LNCaP clone FGC (cell line): Measurements from ENCODE around the gene DDX50.

ENCODE experiments used
- DNase-seq: peaks from one replicate; pipeline ENCODE4 v3.0.0-alpha.2; 2011; ENCODE audit warnings: low read depth
- H3K4me3 ChIP-seq: 2 replicates; pipeline ENCODE4 v1.5.1; 2011; ENCODE audit warnings: mild to moderate bottlenecking, low read depth, low read length, control low read depth
- TF ChIP-seq, protein P1 (sequence below): IDR thresholded peaks from 2 replicates; pipeline ENCODE4 v1.5.1; 2012; ENCODE audit warnings: mild to moderate bottlenecking; ENCODE audit not compliant: control insufficient read depth, insufficient read depth; ENCODE audit errors: extremely low read depth

The DDX50 gene

GRCh38 chr10:68870061-68870460 is 31.1 kb upstream of the DDX50 start:
- TF ChIP-seq, protein P1, sequence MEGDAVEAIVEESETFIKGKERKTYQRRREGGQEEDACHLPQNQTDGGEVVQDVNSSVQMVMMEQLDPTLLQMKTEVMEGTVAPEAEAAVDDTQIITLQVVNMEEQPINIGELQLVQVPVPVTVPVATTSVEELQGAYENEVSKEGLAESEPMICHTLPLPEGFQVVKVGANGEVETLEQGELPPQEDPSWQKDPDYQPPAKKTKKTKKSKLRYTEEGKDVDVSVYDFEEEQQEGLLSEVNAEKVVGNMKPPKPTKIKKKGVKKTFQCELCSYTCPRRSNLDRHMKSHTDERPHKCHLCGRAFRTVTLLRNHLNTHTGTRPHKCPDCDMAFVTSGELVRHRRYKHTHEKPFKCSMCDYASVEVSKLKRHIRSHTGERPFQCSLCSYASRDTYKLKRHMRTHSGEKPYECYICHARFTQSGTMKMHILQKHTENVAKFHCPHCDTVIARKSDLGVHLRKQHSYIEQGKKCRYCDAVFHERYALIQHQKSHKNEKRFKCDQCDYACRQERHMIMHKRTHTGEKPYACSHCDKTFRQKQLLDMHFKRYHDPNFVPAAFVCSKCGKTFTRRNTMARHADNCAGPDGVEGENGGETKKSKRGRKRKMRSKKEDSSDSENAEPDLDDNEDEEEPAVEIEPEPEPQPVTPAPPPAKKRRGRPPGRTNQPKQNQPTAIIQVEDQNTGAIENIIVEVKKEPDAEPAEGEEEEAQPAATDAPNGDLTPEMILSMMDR: no peak
- no peak overlapping the region for H3K4me3 ChIP-seq
- no peak for DNase-seq

- TF ChIP-seq, protein P1: no peak
- no peak for DNase-seq
- no peak overlapping the region for H3K4me3 ChIP-seq
Measured at GRCh38 chr10:68870545-68871104, 30.5 kb upstream of the DDX50 start.

GRCh38 chr10:68871105-68871711 is 29.9 kb upstream of the DDX50 start:
- TF ChIP-seq, protein P1: no peak
- DNase-seq: no peak
- no peak overlapping the region for H3K4me3 ChIP-seq

GRCh38 chr10:68871731-68872342 is 29.3 kb upstream of the DDX50 start:
- TF ChIP-seq, protein P1: no peak
- no peak overlapping the region for H3K4me3 ChIP-seq
- DNase-seq: peak; percentile 97

DNA sequence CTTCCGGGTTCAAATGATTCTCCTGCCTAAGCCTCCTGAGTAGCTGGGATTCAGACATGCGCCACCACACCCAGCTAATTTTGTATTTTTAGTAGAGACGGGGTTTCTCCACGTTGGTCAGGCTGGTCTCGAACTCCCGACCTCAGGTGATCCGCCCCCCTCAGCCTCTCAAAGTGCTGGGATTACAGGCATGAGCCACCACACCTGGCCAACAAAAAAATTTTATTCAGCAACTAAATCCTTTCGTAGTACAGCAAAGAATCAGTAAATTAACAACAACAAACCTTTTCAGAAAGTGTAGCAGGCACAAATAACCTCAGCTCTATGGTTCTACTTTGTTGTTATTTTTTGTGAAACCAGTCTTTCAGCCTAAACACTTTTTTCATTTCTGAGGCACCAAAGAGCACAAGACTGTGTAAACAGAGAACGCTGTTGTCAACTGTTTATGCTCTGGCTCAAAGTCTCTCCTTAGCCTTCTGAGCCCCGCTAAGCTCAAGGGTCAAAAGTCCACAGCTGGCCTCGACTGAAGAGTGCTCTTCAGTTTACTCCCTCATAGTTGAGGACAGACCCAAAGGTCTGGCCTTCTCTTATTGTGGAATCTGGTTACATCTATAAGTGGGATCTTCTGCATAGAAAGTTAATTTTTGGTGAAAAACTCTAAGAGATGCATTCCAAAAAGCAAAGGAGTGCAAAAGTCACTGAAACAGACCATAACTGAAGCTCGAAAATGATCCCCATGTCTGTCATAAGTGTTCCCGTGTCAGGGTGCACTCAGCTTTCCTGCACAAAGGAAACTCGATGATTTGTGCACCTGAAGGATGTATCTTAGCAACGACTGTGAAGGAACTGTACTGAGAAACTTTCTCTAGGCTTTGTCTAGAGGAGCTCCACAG is 24.6 kb upstream of the DDX50 start:
- TF ChIP-seq, protein P1: no peak
- DNase-seq: no peak
- H3K4me3 ChIP-seq: no peak overlapping the region

DNA sequence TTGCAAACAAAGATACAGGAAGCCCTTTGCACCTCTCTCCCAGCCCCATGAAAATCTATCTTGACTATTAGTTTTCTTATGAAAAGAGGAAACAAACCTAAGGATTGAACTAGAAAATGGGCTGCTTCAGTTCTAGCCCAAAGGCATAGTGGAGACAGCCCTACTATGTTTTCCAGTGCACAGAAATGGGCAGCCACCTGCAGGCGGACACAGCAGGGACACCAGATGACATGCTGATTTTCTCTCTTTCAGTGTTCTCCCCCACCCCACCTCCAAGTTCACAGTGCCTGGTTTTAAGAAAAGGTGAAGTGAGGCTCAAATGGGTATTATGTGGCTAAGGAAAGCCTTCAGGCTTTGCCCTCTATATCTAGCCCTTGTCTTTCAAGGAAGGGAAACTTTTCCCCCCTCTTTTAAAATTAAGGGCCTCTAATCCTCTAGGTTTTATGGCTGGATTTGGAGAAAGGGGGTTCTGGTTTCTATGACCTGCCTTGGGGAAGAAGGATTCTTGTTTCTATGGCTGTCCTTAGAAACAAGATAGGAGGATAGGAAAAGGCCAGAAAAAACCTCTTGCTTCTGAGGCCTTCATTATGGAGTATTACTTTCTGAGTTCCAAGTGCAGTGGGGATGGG is 23.5 kb upstream of the DDX50 start:
- DNase-seq: no peak
- TF ChIP-seq, protein P1: no peak
- no peak overlapping the region for H3K4me3 ChIP-seq
